ENCODE data around the gene CD28.

CD28 gene

GRCh38 chr2:203706403-203706802, at the start of gene CD28:
Gene CD28 (plus strand): TSS chr2:203706639. CDS start chr2:203706697, 58 bp downstream.
- no peak for DNase-seq

GRCh38 chr2:203659331-203660049, 46.9 kb upstream of the CD28 start:
- no peak for DNase-seq

- no peak for DNase-seq
These were observed 46.0 kb upstream of the CD28 start for GRCh38 chr2:203660465-203660864.

- no peak for DNase-seq
These were observed 45.0 kb upstream of the CD28 start for GRCh38 chr2:203661279-203661908.

DNA sequence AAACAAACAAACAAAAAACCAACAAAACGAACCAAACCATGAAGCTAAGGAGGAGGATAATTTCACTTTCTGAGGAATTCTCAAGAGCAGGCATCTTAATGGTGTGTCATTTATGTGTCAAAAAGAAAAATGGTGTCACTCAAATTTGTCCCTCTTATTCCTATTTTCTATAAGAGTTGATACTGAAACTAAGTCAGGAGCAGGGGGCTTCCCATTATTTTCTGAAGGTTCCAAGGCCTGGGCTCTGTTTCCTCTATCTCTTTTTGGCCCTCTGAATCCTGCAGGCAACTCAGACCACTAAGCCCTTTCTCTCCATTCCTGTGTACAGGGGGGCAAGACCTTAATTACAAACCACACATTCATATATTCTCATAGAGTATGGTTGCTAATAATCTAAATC, 44.0 kb upstream of the CD28 start:
- no peak for DNase-seq

DNA sequence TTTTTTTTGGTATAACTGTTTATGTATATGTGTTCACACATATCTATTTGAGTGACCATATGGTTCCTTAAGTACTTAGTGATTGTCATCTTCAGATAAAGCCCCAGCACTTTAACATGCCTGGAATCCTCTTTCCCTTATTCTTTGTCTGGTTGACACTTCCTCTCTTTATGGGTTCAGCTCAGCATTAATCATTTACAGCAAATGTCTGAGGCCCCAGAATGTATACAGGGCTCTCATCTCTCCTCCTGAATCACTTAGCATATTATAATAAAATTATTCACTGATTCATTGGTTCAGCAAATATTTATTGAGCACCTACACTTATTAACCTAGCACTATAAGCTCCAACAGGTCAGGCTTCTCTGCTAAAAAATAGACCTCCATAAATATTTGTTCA, 43.5 kb upstream of the CD28 start:
- no peak for DNase-seq

- DNase-seq, result no peak
These were observed 42.2 kb upstream of the CD28 start for GRCh38 chr2:203664029-203664755.

- no peak for DNase-seq
These were observed 38.6 kb upstream of the CD28 start for GRCh38 chr2:203667838-203668237.

DNA sequence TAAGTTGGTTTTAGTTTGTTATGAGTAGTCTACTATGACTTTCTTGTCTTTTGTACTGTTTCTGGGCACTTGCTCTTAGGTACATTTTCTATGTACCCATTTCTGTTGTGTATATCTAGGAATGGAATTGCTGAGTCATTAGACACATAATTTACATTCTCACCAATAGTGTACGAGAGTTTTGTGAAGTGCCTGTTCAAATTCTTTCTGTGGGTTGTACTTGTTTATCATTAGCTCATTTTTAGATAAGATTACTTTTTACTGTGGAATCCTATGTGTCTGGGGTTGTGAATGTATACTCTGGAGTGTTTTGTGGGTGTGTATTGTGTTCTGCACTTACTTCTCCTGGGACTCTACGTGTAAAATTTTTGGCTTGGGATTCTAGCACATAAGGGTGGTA, 36.6 kb upstream of the CD28 start:
- no peak for DNase-seq

DNA sequence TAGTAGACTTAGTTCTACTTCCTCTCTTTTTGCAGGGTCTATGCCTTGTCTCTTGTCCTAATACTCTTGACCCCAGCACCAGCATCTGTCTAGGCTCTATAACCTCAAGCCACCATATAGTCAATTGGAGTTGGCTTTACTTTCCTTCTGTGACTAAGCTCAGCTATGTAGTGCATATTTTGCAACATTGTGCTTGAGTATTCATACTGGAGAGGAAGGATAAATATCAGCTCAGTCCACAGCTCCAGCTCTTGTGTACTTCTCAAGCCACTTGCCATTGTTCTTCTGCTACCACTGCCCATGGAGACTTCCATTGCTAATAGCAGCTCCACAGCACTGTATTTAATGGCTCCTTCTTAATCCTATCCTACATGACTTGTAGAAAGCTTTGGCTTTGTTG, 35.5 kb upstream of the CD28 start:
- no peak for DNase-seq

DNA sequence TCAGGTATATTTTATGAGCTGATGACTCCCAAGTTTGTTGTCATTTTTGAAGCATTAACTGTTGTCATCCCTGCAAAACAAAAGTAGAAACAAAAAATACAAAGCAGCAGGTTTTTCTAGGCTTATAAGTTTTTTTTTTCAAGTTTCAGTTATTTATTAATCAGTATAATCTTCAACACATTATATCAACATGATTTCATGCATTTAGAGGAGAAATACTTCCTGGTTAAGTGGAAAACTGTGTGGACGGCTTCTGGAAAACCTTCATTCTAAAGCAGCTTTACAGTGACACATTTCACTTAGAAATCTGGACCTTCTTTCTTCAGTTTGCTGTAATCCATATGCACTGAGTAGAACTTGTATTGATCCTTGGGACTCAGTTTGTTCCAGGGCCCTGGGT, 34.6 kb upstream of the CD28 start:
- no peak for DNase-seq

DNA sequence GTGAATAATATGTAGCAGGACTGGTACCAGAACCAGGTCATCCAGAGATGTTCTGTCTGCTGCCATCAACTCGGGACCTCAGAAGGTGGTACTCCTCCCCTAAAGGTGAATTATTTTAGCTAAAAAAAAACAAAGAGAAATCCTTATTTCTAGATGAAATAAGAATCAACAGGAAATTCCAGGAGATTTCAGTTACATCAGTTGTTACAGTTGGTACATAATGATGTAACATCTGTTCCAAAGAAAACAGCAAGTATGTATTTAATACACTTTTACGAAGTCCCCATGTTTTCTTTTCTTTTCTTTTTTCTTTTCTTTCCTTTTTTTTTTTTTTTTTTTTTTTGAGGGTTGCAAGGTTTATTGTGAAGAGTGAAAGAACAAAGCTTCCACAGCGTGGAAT, 33.6 kb upstream of the CD28 start:
- DNase-seq, result no peak

DNA sequence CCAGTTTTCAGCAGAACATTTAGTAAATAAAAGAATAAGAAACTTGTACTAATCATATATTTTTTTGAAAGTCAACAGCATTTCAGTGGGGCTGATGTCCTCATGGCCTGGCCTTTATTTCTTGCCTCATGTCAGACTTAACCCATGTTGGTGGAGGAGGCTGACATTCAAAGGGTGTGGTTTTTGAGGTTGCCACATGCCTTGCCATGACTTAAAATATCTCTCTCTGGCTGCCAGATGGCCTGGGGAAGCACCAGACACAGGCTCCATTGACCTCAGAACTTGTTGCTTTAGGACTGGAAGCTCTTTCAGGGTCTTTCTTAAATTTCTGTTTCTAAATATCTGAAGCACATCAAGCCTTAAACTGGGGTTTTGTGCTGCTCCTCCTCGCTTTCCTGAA, 32.5 kb upstream of the CD28 start:
- DNase-seq, result no peak

DNA sequence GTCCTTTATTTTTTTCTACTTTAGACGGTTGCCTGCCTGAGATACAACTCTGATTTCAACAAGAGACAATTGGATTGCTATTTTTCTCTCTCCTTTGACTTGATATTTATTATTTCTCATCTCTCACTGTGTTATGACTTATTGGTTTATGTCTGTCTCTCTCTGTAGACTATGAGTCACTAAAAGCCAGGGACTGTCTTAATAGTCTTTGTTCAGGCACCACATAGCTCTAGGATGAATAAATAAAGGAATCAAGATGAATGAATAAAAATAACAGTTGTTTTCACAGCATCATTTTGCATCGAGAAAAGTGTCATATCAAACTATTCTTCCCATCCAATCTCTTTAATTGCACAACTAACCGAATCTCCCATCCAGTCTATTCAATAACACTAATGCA, 31.4 kb upstream of the CD28 start:
- no peak for DNase-seq

GRCh38 chr2:203678971-203679370, 27.5 kb upstream of the CD28 start:
- no peak for DNase-seq

DNA sequence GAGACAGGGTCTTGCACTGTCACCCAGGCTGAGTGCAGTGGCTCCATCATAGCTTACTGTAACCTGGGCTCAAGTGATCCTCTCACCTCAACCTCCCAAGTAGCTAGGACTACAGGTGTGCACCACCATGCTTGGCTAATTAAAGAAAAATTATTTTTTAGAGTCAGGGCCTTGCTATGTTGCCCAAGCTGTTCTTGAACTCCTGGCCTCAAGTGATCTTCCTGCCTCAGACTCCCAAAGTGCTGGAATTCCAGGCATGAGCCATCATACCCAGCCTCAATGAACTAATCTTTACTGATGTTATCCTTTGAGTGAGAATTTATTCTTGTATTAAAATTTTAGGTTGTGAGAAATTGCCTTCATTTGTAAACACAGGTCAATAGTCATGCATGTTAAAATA, 27.0 kb upstream of the CD28 start:
- no peak for DNase-seq

GRCh38 chr2:203681978-203682377, 24.5 kb upstream of the CD28 start:
- no peak for DNase-seq

- no peak for DNase-seq
These were observed 23.7 kb upstream of the CD28 start for GRCh38 chr2:203682688-203683130.

GRCh38 chr2:203683421-203683820, 23.0 kb upstream of the CD28 start:
- DNase-seq, result no peak

- DNase-seq, result no peak
These were observed 22.4 kb upstream of the CD28 start for GRCh38 chr2:203683932-203684556.

GRCh38 chr2:203685081-203685621, 21.3 kb upstream of the CD28 start:
- DNase-seq, result no peak

- no peak for DNase-seq
These were observed 20.5 kb upstream of the CD28 start for GRCh38 chr2:203685789-203686420.

DNA sequence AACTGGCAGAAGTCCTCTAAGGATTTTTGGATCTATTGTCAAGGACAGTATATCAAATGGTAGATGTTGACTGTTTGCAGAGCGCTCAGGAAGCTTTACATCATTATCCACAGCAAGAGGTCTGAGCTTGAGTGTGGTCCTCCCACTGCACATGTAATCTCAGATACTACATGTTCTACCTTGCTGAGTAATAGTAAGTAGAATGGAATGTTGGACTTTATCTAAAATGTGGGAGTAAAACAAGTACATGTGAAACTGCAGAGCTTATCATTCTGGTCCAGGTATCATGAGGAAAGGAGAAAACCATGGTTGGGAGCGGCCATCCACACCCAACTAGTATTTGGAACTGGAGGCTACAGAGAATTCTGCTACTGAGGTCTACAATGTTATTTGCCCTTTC, 19.3 kb upstream of the CD28 start:
- DNase-seq, result no peak

All from NCI-H1417 treated with DMSO at 0.1 percent for 48 hours (cell line).